CD8-positive, alpha-beta memory T cell (primary cell): ENCODE measurements around the gene CEP112. TPM values are rescaled to one million over a fixed set of nuclear protein-coding genes. Genes with fewer than 3 reads are reported as not detected.

Experiments used
- CTCF ChIA-PET: fragments of 350-600 bp; sonication (Branson Sonifier 250); formaldehyde crosslinking; loops from one replicate; lab custom pipeline; 2021; ENCODE audit warnings: antibody characterized with exemption; lab: Charles Lee
- POLR2A ChIA-PET: fragments of 350-600 bp; sonication (Branson Sonifier 250); formaldehyde crosslinking; loops from one replicate; lab custom pipeline; 2021; ENCODE audit warnings: antibody characterized with exemption; lab: Charles Lee
- DNase-seq, 5 donors: peaks; one replicate each; pipeline versions ENCODE4 v3.0.0 to v3.0.0-alpha.2; 2020 to 2022; ENCODE audit warnings: mixed read lengths in 1 of 5
- H3K27ac ChIP-seq: one replicate; pipeline ENCODE4 v1.7.0; 2013; ENCODE audit warnings: low read depth, mild to moderate bottlenecking, low read length, moderate library complexity
- H3K27me3 ChIP-seq: 2 replicates; pipeline ENCODE4 v1.7.0; 2013; ENCODE audit warnings: low read length, mild to moderate bottlenecking; ENCODE audit not compliant: insufficient read depth, poor library complexity, severe bottlenecking
- H3K36me3 ChIP-seq: 2 replicates; pipeline ENCODE4 v1.7.0; 2013; ENCODE audit warnings: mild to moderate bottlenecking, low read length, moderate library complexity; ENCODE audit not compliant: insufficient read depth
- H3K4me1 ChIP-seq: 2 replicates; pipeline ENCODE4 v1.7.0; 2013; ENCODE audit warnings: mild to moderate bottlenecking, low read length, moderate library complexity; ENCODE audit not compliant: insufficient read depth
- H3K4me3 ChIP-seq: 2 replicates; pipeline ENCODE4 v1.7.0; 2013; ENCODE audit warnings: mild to moderate bottlenecking, low read length
- H3K9me3 ChIP-seq: 2 replicates; pipeline ENCODE4 v1.7.0; 2013; ENCODE audit warnings: mild to moderate bottlenecking, low read length
- H3K27ac Mint-ChIP-seq, 8 donors: one replicate each; pipeline ENCODE4 v1.8.0; 2020 to 2021; ENCODE audit warnings: mixed read lengths in 8 of 8, mild to moderate bottlenecking in 6 of 8, inconsistent platforms in 3 of 8, moderate library complexity in 3 of 8
- H3K27me3 Mint-ChIP-seq, 2 donors: one replicate each; pipeline ENCODE4 v1.8.0; 2020 to 2021; ENCODE audit warnings: mixed read lengths in 2 of 2, mild to moderate bottlenecking in 1 of 2, moderate library complexity in 1 of 2
- H3K36me3 Mint-ChIP-seq, 3 donors: one replicate each; pipeline ENCODE4 v1.8.0; 2020 to 2021; ENCODE audit warnings: mixed read lengths in 3 of 3, inconsistent platforms in 1 of 3, mild to moderate bottlenecking in 1 of 3
- H3K4me1 Mint-ChIP-seq, 3 donors: one replicate each; pipeline ENCODE4 v1.8.0; 2020 to 2021; ENCODE audit warnings: mixed read lengths in 3 of 3, inconsistent platforms in 1 of 3, mild to moderate bottlenecking in 1 of 3
- H3K4me3 Mint-ChIP-seq, 7 donors: one replicate each; pipeline ENCODE4 v1.8.0; 2020 to 2021; ENCODE audit warnings: mixed read lengths in 7 of 7, mild to moderate bottlenecking in 6 of 7, moderate library complexity in 4 of 7, inconsistent platforms in 2 of 7
- H3K9me3 Mint-ChIP-seq, 5 donors: one replicate each; pipeline ENCODE4 v1.8.0; 2020 to 2022; ENCODE audit warnings: mixed read lengths in 5 of 5, mild to moderate bottlenecking in 3 of 5, moderate library complexity in 2 of 5, inconsistent platforms in 1 of 5
- polyA plus RNA-seq: library from polyadenylated mRNA; unstranded; fragments of 300-500 nt; fragmentation: Illumina TruSeq; gene quantifications from one replicate; pipeline ENCODE4 v1.2.3, GENCODE V29; 2021
- total RNA-seq, 2 experiments: library from RNA; stranded (reverse); gene quantifications; one replicate each; pipeline ENCODE4 v1.2.3, GENCODE V29; 2021

The CEP112 gene
- total and polyA plus RNA-seq, 3 experiments from 2014 or later, result 0.64 to 4.5 (median 3.0) TPM

DNA sequence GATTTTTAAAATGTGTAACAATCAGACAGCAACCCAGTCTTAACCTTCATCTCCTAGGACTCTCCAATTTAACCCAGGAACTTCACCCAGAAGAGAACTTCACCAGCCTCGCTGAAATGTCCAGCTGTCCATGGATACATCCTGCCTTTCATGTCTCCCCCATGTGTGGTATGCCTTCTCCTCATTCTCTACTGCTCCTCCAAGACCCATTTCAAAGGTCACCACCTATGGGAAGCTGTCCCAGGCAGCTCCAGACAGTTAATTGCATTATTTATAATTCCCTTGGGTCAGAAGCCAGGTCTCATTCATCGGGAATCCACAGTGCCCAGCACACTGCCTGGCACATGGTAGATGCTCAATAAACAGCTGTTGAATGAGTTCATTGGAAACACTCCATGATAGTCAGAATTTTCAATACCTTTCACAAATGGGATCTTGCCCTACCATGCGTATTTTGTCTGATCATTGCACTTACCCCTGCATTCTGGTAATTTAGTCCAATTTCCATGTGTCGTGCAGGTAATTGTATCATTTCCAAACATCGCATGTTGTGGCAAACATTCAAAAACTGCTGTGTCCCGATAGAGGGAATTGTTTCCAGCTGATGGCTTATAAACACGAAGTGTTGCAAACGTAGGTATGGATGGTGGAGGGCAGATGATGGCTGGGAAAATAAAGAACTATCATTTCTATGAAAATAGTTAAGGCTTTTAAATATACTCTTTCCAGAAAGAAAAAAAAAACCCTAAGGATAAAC is 28.3 kb upstream of the CEP112 start:
- H3K36me3 Mint-ChIP-seq, result no peaks in the 10 kb centered on the region
- Histone ChIP-seq H3K27ac (no peak overlapping the region), H3K9me3 (no peaks in the 10 kb centered on the region), H3K36me3 (no peaks in the 10 kb centered on the region), H3K4me3 (no peak overlapping the region), H3K4me1 (no peaks in the 10 kb centered on the region), H3K27me3 (no peaks in the 10 kb centered on the region)
- H3K4me1 Mint-ChIP-seq, result no peaks in the 10 kb centered on the region
- H3K9me3 Mint-ChIP-seq, result no peaks in the 10 kb centered on the region
- peak overlapping the region in 1 of 8 donors; percentile 87 for H3K27ac Mint-ChIP-seq
- POLR2A ChIA-PET, result interaction anchor here (0.5 kb wide), 1 partner anchor 31 kb away, joined by 3 read pairs; no protein-coding TSS in a partner anchor
- no peak overlapping the region for H3K4me3 Mint-ChIP-seq
- CTCF ChIA-PET, result no interaction called here
- H3K27me3 Mint-ChIP-seq, result peaks cover 14 to 43% of the 10 kb centered on the region in 2 donors
- no peak for DNase-seq

DNA sequence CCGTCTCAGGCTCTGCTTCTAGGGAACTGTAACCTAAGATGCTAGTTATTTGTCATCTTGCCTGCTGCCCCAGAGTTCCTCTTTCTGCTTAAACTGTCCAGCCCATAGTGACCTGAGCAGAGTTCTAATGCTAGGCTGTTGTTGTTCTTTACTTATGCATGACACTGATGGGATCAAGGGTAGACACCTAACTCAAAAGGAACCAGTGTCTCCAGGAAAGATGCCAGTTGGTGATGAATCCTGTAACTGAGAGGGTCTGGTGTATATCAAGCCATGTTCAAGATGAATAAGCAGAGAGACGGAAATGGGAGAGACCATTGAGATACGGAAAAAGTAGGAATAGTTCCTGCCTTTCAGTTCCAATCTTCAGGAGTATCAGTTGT is 23.6 kb upstream of the CEP112 start:
- POLR2A ChIA-PET, result no interaction called here
- peaks cover 22 to 43% of the 10 kb centered on the region in 2 donors for H3K27me3 Mint-ChIP-seq
- CTCF ChIA-PET, result no interaction called here
- Histone ChIP-seq H3K9me3 (no peaks in the 10 kb centered on the region), H3K36me3 (no peaks in the 10 kb centered on the region), H3K27me3 (peaks cover 4% of the 10 kb centered on the region), H3K4me3 (no peak overlapping the region), H3K4me1 (no peaks in the 10 kb centered on the region), H3K27ac (no peak overlapping the region)
- H3K36me3 Mint-ChIP-seq, result peaks cover 0 to 3% (median 0%) of the 10 kb centered on the region in 3 donors
- DNase-seq, result no peak
- H3K4me1 Mint-ChIP-seq, result no peaks in the 10 kb centered on the region
- no peaks in the 10 kb centered on the region for H3K9me3 Mint-ChIP-seq
- no peak overlapping the region for H3K27ac Mint-ChIP-seq
- H3K4me3 Mint-ChIP-seq, result no peak overlapping the region

DNA sequence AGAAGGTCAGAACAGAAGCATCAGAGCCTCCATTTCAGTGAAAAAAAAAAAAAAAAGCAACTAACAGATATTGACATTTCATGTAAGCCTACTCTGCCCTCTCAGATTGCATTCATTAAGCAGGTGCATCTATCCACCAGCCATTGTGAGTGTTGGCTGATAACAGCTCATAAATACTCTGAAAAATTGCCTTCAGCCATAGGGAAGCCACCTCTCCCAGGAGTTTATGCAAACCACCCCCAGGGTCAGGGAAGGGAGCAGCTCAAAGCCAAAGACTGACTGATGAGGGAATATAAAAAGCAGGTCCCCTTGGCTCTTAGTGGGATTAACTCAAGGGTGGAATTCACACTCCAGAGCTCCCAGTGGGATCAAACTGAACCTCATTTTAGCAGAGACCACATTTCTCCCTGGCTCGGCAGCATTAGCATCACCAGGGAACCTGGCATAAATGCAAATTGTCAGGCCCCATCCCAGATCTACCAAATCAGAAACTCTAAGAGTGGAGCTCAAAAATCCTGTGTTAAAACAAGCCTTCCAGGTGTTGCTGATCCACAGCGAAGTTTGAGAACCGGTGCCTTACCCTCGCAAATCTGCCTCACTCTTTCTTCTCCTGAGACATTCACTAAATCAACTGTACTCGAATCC is 23.1 kb upstream of the CEP112 start:
- H3K27me3 ChIP-seq, result peaks cover 4% of the 10 kb centered on the region
- Mint-ChIP-seq H3K4me1 (no peaks in the 10 kb centered on the region), H3K36me3 (peaks cover 0 to 3% (median 0%) of the 10 kb centered on the region in 3 donors), H3K9me3 (no peaks in the 10 kb centered on the region), H3K27me3 (peaks cover 20 to 37% of the 10 kb centered on the region in 2 donors), H3K4me3 (no peak overlapping the region), H3K27ac (no peak overlapping the region)
- no peak overlapping the region for H3K4me3 ChIP-seq
- no peak overlapping the region for H3K27ac ChIP-seq
- H3K9me3 ChIP-seq, result no peaks in the 10 kb centered on the region
- POLR2A ChIA-PET, result interaction anchor here (0.7 kb wide), 1 partner anchor 13 kb away, joined by 7 read pairs; no protein-coding TSS in a partner anchor
- H3K36me3 ChIP-seq, result no peaks in the 10 kb centered on the region
- CTCF ChIA-PET, result interaction anchor here (1.0 kb wide), 1 partner anchor 48 kb away, joined by 3 read pairs; no protein-coding TSS in a partner anchor
- no peaks in the 10 kb centered on the region for H3K4me1 ChIP-seq
- DNase-seq, result no peak

DNA sequence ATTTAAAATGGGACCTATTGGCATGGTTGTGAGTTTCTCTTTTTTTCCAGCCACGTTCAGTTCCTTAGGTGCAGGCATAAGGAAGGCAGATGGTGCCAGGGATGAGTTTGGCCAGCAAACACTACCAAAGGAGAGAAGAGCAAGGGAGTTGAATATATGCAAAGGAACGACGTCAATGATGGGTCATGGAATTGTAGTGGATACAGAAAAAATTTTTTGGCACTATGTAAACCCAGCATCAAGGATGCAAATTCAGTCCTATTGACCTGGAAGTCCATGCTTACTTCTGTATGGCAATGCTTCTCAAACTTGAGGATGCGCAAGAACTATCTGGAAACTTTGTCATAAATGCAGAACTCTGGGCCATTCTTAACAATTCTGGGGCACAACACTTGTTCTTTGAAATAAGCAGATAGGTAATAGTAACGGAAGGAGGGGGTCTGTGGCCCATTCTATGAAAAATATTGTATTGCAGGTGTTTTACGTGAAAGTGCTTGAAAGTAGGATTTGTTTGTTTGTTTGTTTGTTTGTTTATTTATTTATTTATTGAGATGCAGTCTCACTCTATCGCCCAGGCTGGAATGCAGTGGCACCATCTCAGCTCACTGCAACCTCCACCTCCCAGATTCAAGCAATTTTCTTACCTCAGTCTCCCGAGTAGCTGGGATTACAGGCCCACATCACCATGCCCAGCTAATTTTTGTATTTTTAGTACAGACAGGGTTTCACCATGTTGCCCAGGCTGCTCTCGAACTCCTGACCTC is 19.3 kb upstream of the CEP112 start:
- ChIA-PET CTCF (interaction anchor here (0.6 to 1.0 kb wide), 2 partner anchors 9 to 31 kb away, joined by 3 to 4 read pairs; no protein-coding TSS in a partner anchor), POLR2A (no interaction called here)
- Mint-ChIP-seq H3K27ac (no peak overlapping the region), H3K36me3 (peaks cover 0 to 8% (median 0%) of the 10 kb centered on the region in 3 donors), H3K4me1 (no peaks in the 10 kb centered on the region), H3K27me3 (peaks cover 17 to 28% of the 10 kb centered on the region in 2 donors), H3K4me3 (no peak overlapping the region), H3K9me3 (no peaks in the 10 kb centered on the region)
- Histone ChIP-seq H3K9me3 (no peaks in the 10 kb centered on the region), H3K27ac (no peak overlapping the region), H3K4me1 (no peaks in the 10 kb centered on the region), H3K36me3 (no peaks in the 10 kb centered on the region), H3K27me3 (peaks cover 4% of the 10 kb centered on the region), H3K4me3 (no peak overlapping the region)
- DNase-seq, result no peak

DNA sequence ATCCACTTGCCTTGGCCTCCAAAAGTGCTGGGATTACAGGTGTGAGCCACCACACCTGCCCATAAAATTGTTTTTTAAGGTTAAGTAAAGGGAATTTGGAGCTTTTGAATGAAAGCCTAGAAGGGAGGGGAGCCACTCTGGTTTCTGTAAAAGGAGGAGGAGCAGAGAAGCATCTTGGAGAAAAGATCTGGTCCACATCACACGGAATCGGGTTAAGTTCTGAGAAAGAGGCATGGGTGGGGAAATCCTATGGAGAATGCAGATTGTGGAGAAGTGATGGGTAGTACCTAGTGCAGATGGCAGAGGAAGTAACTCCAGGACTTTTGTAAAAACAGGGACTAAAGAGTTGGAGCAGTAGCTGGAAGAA is 18.3 kb upstream of the CEP112 start:
- no peaks in the 10 kb centered on the region for H3K9me3 Mint-ChIP-seq

DNA sequence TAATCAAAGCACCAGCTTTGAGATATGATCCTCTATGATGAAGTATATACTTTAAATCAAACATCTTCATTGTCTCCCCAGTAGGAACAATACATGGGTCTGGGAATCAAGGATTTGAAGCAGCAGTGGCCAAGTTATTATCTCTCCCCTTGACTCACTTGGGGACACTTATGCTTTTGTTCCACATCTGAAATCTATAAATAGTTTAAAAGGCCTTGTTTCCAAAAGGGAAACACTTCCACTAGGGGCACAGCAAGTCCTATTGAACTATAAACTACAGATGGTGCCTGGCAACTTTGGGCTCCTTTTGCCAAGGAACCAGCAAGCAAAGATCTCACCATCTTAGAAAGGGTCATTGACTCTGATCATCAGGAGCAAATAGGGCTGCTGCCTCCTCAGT is 16.0 kb upstream of the CEP112 start:
- Histone ChIP-seq H3K4me3 (no peak overlapping the region), H3K27ac (no peak overlapping the region), H3K9me3 (no peaks in the 10 kb centered on the region), H3K4me1 (no peaks in the 10 kb centered on the region), H3K27me3 (no peaks in the 10 kb centered on the region), H3K36me3 (no peaks in the 10 kb centered on the region)
- no peaks in the 10 kb centered on the region for H3K4me1 Mint-ChIP-seq
- no peak for DNase-seq
- no peaks in the 10 kb centered on the region for H3K9me3 Mint-ChIP-seq
- peaks cover 0 to 8% (median 0%) of the 10 kb centered on the region in 3 donors for H3K36me3 Mint-ChIP-seq
- H3K27me3 Mint-ChIP-seq, result peaks cover 6 to 9% of the 10 kb centered on the region in 2 donors
- H3K27ac Mint-ChIP-seq, result no peak overlapping the region
- no peak overlapping the region for H3K4me3 Mint-ChIP-seq
- ChIA-PET POLR2A (no interaction called here), CTCF (no interaction called here)

More for the DNA sequence above, 18.3 kb upstream of the CEP112 start:
- Mint-ChIP-seq H3K27ac (no peak overlapping the region), H3K4me1 (no peaks in the 10 kb centered on the region), H3K4me3 (no peak overlapping the region), H3K27me3 (peaks cover 13 to 22% of the 10 kb centered on the region in 2 donors), H3K36me3 (peaks cover 0 to 8% (median 0%) of the 10 kb centered on the region in 3 donors)
- Histone ChIP-seq H3K36me3 (no peaks in the 10 kb centered on the region), H3K4me3 (no peak overlapping the region), H3K4me1 (no peaks in the 10 kb centered on the region), H3K27ac (no peak overlapping the region), H3K9me3 (no peaks in the 10 kb centered on the region), H3K27me3 (peaks cover 4% of the 10 kb centered on the region)
- ChIA-PET CTCF (interaction anchor here (1.0 kb wide), 1 partner anchor 8 kb away, joined by 3 read pairs; no protein-coding TSS in a partner anchor), POLR2A (interaction anchor here (0.7 kb wide), 1 partner anchor 534 kb away, joined by 3 read pairs; no protein-coding TSS in a partner anchor)
- no peak for DNase-seq

DNA sequence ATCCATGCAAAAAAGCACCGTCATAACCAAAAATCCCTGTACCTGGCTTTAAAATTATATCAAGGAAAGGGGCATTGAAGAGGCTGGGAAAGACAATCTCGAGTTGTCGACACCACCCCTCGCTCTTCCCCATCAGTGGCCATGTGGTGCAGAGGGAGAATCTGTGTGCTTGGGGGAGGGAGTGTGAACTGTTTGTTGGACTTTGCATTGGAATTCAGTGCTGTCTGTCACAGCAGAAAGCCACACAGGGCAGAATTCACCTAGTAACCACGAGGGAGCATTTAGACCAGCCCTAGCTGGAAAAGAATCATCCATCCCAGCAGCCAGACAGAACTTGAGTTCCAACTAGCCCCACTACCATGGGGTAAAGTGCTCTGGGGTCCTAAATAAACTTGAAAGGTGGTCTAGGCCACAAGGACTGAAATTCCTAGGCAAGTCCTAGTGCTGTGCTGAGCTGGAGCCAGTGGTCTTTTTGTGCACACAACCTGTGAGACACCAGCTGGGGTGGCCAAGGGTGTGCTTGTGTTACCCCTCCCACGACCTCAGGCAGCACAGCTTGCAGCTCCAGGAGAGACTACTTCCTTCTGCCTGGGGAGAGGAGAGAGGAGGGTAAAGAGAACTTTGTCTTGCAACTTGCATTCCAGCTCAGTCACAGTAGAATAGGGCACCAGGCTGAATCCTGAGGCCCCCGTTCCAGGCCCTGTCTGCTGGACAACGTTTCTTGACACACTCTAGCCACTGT is 11.5 kb upstream of the CEP112 start:
- no peak overlapping the region for H3K4me3 ChIP-seq
- peaks cover 16% of the 10 kb centered on the region for H3K4me1 ChIP-seq
- H3K4me1 Mint-ChIP-seq, result peaks cover 13 to 21% (median 19%) of the 10 kb centered on the region in 3 donors
- H3K36me3 ChIP-seq, result no peaks in the 10 kb centered on the region
- ChIA-PET CTCF (interaction anchor here (2.9 kb wide), 1 partner anchor 363 kb away, joined by 13 read pairs; no protein-coding TSS in a partner anchor), POLR2A (interaction anchor here (0.8 kb wide), 1 partner anchor 11 kb away, joined by 3 read pairs; no protein-coding TSS in a partner anchor)
- H3K9me3 Mint-ChIP-seq, result no peaks in the 10 kb centered on the region
- no peak for DNase-seq
- no peaks in the 10 kb centered on the region for H3K9me3 ChIP-seq
- peaks cover 0 to 5% of the 10 kb centered on the region in 2 donors for H3K27me3 Mint-ChIP-seq
- no peaks in the 10 kb centered on the region for H3K27me3 ChIP-seq
- no peak overlapping the region for H3K4me3 Mint-ChIP-seq
- peaks cover 0 to 4% (median 0%) of the 10 kb centered on the region in 3 donors for H3K36me3 Mint-ChIP-seq
- H3K27ac Mint-ChIP-seq, result peak overlapping the region in 1 of 8 donors; percentile 61
- H3K27ac ChIP-seq, result no peak overlapping the region
